CD4-positive, alpha-beta T cell treated with Interleukin-17A for 1 hour (primary cell): ENCODE data around the gene WRNIP1.

Experiments
- DNase-seq: peaks from one replicate; pipeline ENCODE4 v3.0.0-alpha.2; 2020

The WRNIP1 gene

GRCh38 chr6:2810092-2810671 lies 45.0 kb downstream of the WRNIP1 start:
- DNase-seq, result no peak

DNA sequence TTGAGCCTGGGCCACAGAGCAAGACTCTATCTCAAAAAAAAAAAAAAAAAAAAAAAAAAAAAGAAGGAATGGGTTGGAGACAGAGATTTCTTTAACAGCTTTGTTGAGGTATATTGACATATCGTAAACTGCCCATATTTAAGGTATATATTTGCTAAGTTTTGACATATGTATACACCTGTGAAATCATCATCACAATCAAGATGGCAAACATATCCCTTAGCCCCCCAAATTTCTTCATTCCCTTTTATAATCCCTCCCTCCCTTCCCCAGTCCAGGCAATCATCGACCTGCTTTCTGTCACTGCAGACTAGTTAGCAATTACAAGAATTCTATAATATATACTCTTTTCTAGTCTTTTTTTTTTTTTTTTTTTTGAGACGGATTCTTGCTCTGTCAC lies 47.5 kb downstream of the WRNIP1 start:
- DNase-seq, result no peak

- no peak for DNase-seq
Observed at GRCh38 chr6:2816158-2816557, 51.0 kb downstream of the WRNIP1 start.

GRCh38 chr6:2817903-2818443 lies 52.8 kb downstream of the WRNIP1 start:
- DNase-seq, result no peak

DNA sequence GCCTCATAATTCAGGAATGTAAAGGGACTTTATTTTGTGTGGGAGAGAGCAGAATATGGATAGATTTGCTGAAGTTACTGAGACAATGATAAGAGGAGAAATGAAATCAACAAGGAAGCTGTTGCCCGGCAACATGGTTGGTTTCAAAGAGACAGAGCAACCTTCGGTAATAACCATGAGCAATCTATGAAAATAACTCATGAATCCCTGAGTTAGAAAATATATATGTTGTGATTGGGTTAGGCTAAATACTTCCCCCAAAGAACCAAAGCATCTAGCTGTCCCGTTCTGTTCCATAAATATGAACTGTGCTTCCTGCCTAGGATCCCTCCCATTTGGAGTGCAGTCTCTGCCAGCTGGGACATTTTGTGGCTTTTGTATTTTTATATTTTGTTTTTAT lies 53.4 kb downstream of the WRNIP1 start:
- no peak for DNase-seq

DNA sequence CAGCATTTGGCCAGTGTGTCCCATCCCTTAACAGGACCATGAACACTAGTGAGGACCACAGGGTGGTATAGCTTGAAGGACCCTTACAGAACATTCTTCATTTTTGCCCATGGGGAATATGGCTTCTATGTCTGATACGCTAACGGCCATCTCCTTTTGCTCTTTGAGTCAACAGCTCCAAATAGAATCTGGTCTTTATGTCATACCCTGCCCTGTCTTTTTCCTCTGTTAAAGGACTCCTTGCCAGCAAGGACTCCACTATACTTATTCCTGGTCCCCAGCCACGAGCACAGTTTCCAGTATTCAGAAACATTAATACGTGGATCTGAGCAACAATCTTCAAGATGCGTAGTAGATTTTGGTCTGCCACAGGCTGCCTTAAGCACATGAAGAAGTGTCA lies 53.9 kb downstream of the WRNIP1 start:
- DNase-seq, result no peak

DNA sequence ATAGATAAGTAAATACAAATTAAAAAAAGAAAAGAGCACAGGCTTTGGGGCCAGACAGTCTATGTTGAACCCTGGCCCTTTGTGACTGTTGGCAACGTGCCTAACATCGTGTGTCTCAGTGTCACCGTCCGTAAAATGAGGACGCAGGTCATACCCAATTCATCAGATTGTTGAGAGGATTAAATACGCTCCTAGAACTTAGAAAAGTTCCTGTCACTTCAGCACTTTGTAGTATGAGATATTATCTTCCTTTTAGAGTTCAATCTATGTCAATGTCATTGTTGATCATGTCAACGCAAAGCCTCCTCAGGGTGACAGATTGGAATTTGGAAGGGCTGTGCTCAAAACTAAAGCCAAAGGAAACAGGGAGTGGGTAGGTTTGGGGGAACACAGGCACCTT lies 54.8 kb downstream of the WRNIP1 start:
- no peak for DNase-seq

- no peak for DNase-seq
Observed at GRCh38 chr6:2820415-2820814, 55.2 kb downstream of the WRNIP1 start.

DNA sequence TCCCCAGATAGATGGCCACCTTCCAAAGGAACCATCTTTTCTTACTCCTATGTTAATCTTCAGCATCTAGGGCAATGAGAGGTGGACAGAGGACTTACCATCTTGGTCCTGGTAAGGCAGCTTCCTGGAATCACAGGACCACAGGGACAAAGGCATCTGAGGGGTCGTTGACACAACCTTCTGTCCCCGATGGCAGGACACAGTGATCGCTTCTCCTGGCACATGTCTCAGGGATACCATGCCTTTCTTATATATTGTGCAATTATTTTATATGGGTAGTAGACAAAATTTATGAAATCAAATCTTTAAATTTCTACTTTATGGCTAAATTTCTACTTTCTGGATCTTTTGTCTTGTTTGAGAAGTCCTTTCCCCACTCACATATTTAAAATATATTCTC lies 56.4 kb downstream of the WRNIP1 start:
- no peak for DNase-seq

DNA sequence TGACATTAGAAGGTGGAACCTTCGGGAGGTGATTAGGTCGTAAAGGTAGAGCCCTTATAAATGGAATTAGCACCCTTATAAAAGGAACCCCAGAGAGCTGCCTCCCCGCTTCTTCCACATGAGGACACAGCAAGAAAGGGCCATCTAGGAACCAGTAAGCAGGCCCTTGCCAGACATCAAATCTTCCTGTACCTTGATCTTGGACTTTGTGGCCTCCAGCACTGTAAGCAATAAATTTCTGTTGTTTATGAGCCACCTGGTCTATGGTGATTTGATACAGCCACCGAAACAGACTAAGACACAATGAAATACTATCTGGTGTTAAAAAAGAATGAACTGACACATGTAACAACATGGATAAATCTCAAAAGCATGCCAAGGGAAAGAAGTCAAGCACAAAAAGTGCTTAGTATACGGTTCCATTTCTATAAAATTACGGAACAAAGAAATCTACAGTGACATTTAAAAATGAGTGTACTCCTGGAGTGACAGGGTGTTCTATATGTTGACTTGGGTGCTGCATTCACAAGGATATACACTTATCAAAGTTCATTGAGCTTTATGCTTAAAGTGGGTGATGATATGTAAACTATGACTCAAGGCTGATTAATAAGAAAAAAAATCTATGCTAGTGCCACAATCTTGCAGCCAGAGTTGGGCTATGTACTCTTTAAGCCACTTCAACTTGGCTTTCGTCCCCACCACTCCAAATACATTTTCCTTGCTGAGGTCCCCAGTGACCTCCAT lies 58.1 kb downstream of the WRNIP1 start:
- no peak for DNase-seq

DNA sequence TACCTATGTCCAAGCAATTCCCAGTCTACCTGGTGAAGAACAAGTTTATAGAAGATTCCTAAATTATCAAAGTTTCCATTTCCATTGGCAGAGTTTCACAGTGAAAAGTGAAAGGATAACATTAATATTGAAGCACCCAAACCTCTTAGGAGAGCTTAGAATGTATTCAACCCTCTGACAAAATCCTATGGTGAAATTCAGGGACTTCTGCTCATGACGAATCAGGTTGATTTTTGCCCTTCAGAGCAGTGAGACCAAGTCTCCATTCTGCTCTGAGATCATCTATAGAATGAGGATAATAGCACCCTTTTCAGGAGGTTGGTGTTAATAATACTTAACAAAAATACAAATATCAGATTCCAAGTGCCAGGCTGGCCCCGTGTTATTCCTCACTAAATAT lies 60.9 kb downstream of the WRNIP1 start:
- DNase-seq, result no peak

- DNase-seq, result no peak
Observed at GRCh38 chr6:2827142-2827541, 61.9 kb downstream of the WRNIP1 start.

GRCh38 chr6:2828629-2829028 lies 63.4 kb downstream of the WRNIP1 start:
- no peak for DNase-seq

DNA sequence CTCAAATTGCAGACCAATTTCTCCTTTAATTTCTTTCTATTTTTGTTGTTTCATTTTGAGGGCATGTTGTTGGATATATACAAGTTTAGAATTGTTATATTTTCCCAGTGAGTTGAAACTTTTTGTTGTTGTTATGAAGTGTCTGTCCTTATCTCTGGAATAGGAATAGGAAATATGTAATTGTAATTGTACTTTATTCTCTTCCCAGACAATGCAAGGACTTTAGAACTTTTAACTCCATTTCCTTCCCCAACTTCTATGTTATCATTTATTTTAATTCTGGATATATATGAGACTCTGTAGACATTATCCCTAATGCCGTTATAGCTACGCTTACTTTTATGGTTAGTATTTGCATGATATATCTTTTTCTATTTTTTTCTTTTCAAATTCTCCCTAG lies 64.1 kb downstream of the WRNIP1 start:
- DNase-seq, result no peak

DNA sequence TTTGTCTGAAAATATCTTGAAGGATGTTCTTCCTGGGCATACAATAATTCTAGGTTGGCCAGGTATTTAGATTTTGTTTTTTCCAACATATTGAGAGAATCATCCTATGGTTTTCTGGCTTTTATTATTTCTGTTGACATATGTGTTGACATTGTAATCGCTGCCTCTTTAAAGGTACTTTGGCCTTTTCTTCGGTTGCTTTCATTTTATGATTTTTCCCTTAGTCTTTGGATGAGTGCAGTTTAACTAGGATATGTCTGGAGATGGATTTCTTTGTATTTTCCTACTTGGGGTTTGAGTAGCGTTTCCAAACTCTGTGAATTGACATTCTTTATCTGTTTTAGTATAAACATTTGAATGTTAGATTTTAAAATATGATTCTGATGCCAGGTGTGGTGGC lies 65.0 kb downstream of the WRNIP1 start:
- no peak for DNase-seq

DNA sequence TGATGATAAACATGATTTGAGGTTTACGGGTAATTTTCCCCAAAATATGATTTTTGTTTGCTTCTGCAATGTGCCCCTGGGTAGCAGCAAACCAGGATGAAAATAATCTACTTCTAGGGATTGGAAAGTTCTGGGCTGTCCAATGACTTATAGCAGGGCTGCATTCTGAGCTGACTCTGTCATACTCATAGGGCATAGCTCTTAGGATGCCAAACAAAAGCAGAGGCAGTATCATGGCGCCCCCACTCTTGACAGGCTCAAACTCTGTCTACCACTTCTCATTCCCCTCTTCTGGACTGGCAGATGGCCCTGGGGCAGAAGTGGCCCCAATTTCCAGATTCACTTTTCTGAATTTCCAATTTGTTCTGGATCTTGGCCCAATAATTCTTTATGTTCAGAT lies 66.2 kb downstream of the WRNIP1 start:
- DNase-seq, result no peak

DNA sequence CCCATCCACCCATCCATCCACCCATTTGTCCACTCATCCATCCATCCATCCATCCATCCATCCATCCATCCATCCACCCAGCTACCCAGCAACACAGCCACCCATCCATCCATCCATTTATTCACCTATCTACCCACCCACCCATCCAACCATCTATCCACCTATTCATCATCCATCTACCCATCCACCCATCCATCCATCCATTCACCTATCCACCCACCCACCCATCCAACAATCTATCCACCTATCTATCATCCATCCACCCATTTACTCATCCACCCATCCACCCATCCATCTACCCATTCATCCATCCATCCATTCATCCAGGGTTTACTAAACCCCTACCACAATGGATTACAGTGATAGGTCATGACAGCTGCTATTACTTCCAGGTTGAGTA lies 69.1 kb downstream of the WRNIP1 start:
- no peak for DNase-seq
